Prostate gland (tissue), 2 donors: ENCODE results near the gene DDX55. TPM values are rescaled to one million over a fixed set of nuclear protein-coding genes. Genes with fewer than 3 reads are reported as not detected.
"Not testable (repeated sequence)": the region's sequence is repeated elsewhere in the genome, so short reads cannot be mapped to it uniquely, and the experiment has no call there.

ENCODE experiments used
- DNase-seq: peaks from one replicate; pipeline ENCODE4 v3.0.0-alpha.2; 2019; ENCODE audit warnings: low spot score
- H3K27ac ChIP-seq, 2 donors: fragments of 200-600 bp; sonication (generic); 2 replicates each; pipeline ENCODE4 v1.5.1; 2017 to 2019
- H3K27me3 ChIP-seq: fragments of 200-600 bp; sonication (generic); replicated peaks from 2 replicates; pipeline ENCODE4 v1.5.1; 2019; ENCODE audit not compliant: insufficient read depth
- H3K36me3 ChIP-seq, 2 donors: fragments of 200-600 bp; sonication (generic); 1 replicate in 1 of 2; 2 replicates in 1 of 2; pipeline versions ENCODE4 v1.5.1 to v1.8.1; 2017 to 2019
- H3K4me1 ChIP-seq: fragments of 200-600 bp; sonication (generic); replicated peaks from 2 replicates; pipeline ENCODE4 v1.5.1; 2019
- H3K4me3 ChIP-seq, 2 donors: fragments of 200-600 bp; sonication (generic); 2 replicates each; pipeline ENCODE4 v1.5.1; 2017 to 2019
- H3K9me3 ChIP-seq: fragments of 200-600 bp; sonication (generic); 2 replicates; pipeline ENCODE4 v1.5.1; 2017
- CTCF ChIP-seq, 4 experiments: fragments of 200-600 bp in 2 of 4; fragments of 450-650 bp in 2 of 4; sonication (generic) in 2 of 4; IDR thresholded peaks; 1 replicate in 3 of 4; 2 replicates in 1 of 4; pipeline ENCODE4 v1.5.1; 2016 to 2019; ENCODE audit warnings: antibody characterized with exemption in 4 of 4, mild to moderate bottlenecking in 2 of 4, moderate library complexity in 2 of 4
- POLR2A ChIP-seq: fragments of 450-650 bp; IDR thresholded peaks from one replicate; pipeline ENCODE4 v1.6.1; 2016; ENCODE audit warnings: antibody characterized with exemption, mild to moderate bottlenecking
- POLR2AphosphoS5 ChIP-seq: sonication (generic); formaldehyde crosslinking; IDR thresholded peaks from one replicate; pipeline ENCODE4 v1.6.1; 2017; ENCODE audit warnings: antibody characterized with exemption
- WGBS: methylation state at CpG from one replicate; pipeline ENCODE4 v1.1.5; 2018; 5-methylcytosine and 5-hydroxymethylcytosine counted together
- intact Hi-C: fragments of 100-400 bp; cut with DNase I; formaldehyde crosslinking; loops from one replicate; pipeline ENCODE4 v1.14.2; 2022
- total RNA-seq, 2 donors: library from RNA; depleted of rRNA; stranded (reverse); fragments of >200 nt; gene quantifications; one replicate each; pipeline ENCODE4 v1.1.0, GENCODE V29; 2016

Gene DDX55
- total RNA-seq, 2 donors from 2014 or later: 13.7 to 24.4 TPM

- DNase-seq: no peak
- no peak for TF ChIP-seq POLR2AphosphoS5
- no peak for TF ChIP-seq POLR2A
- TF ChIP-seq CTCF (IDR thresholded peaks at IDR 0.05): no peak
- 81% methylated on average over 2 of the region's 2 CpGs for WGBS
- H3K27ac ChIP-seq: no peak overlapping the region
- H3K4me3 ChIP-seq: no peak overlapping the region
- no peaks in the 10 kb centered on the region for H3K9me3 ChIP-seq
- H3K27me3 ChIP-seq: no peaks in the 10 kb centered on the region
- intact Hi-C loops: no loop called here
- H3K36me3 ChIP-seq: no peaks in the 10 kb centered on the region
- no peaks in the 10 kb centered on the region for H3K4me1 ChIP-seq
These were observed 29.5 kb upstream of the DDX55 start for GRCh38 chr12:123572391-123572790.

DNA sequence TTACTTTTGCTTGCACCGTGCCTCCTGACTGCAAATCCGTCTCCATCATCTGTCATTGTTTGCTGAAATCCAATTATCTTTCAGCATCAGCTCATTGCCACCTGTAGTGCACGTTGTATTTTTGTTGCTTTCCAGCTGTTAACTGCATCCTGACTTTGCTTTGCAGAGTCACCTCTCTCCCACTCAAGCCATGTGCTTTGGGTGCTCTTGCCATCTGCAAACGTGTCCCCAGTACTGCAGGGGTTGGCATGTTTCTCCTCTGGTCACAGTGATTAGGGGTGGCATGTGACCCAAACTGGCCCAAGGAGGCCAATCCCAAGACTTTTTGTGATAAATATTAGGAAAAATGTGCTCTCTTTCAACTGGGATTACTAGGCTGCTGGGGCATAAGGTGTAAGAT, 28.0 kb upstream of the DDX55 start:
- intact Hi-C loops: no loop called here
- Histone ChIP-seq H3K9me3 (no peaks in the 10 kb centered on the region), H3K4me1 (no peaks in the 10 kb centered on the region), H3K27me3 (no peaks in the 10 kb centered on the region), H3K4me3 (no peak overlapping the region), H3K36me3 (no peaks in the 10 kb centered on the region), H3K27ac (no peak overlapping the region)
- 17% methylated on average over 4 of the region's 4 CpGs for WGBS
- no peak for DNase-seq
- TF ChIP-seq CTCF (IDR thresholded peaks at IDR 0.05) (no peak), POLR2AphosphoS5 (no peak), POLR2A (no peak)

GRCh38 chr12:123576611-123577010, 25.3 kb upstream of the DDX55 start:
- Histone ChIP-seq H3K36me3 (no peaks in the 10 kb centered on the region), H3K4me3 (no peak overlapping the region), H3K4me1 (no peaks in the 10 kb centered on the region), H3K9me3 (no peaks in the 10 kb centered on the region), H3K27ac (no peak overlapping the region), H3K27me3 (no peaks in the 10 kb centered on the region)
- 93% methylated on average over 1 of the region's 1 CpG for WGBS
- TF ChIP-seq POLR2AphosphoS5: no peak
- TF ChIP-seq POLR2A: no peak
- TF ChIP-seq CTCF (IDR thresholded peaks at IDR 0.05): no peak
- intact Hi-C loops: no loop called here
- no peak for DNase-seq

- H3K4me1 ChIP-seq: no peaks in the 10 kb centered on the region
These were observed 23.7 kb upstream of the DDX55 start for GRCh38 chr12:123578243-123578642.

GRCh38 chr12:123578829-123579228, 23.1 kb upstream of the DDX55 start:
- intact Hi-C loops, H3K4me3 ChIP-seq, DNase-seq, H3K36me3 ChIP-seq, H3K9me3 ChIP-seq, H3K27me3 ChIP-seq, H3K4me1 ChIP-seq, H3K27ac ChIP-seq: not testable (repeated sequence)
- WGBS: 94% methylated on average over 4 of the region's 4 CpGs

More at GRCh38 chr12:123578243-123578642, 23.7 kb upstream of the DDX55 start:
- no peaks in the 10 kb centered on the region for H3K27me3 ChIP-seq
- no peaks in the 10 kb centered on the region for H3K36me3 ChIP-seq
- TF ChIP-seq CTCF (IDR thresholded peaks at IDR 0.05): no peak
- TF ChIP-seq POLR2AphosphoS5: no peak
- TF ChIP-seq POLR2A: no peak
- WGBS: 79% methylated on average over 3 of the region's 3 CpGs
- no peak overlapping the region for H3K27ac ChIP-seq
- H3K9me3 ChIP-seq: no peaks in the 10 kb centered on the region
- intact Hi-C loops: no loop called here
- H3K4me3 ChIP-seq: no peak overlapping the region
- no peak for DNase-seq
